Measurements from ENCODE around the gene IRGM.
"Not testable (repeated sequence)": the region's sequence is repeated elsewhere in the genome, so short reads cannot be mapped to it uniquely, and the experiment has no call there.

Gene IRGM

GRCh38 chr5:150846308-150846653 is at the start of gene IRGM:
TSS of gene IRGM (plus strand) at chr5:150846521. CDS start at chr5:150848124, 1,603 bp downstream.
- in situ Hi-C loops (cut with MboI; ENCODE audit: low sequenced_read_pairs, unreplicated experiment); DNase-seq (ENCODE audit: low spot score): not testable (repeated sequence)

GRCh38 chr5:150797384-150797783 is 48.9 kb upstream of the IRGM start:
- no peak for TF ChIP-seq CTCF (IDR thresholded peaks at IDR 0.05; ENCODE audit: borderline replicate concordance, control extremely low read depth, extremely low read depth, insufficient read depth, missing control alignments)
- in situ Hi-C loops (cut with MboI; ENCODE audit: low sequenced_read_pairs, unreplicated experiment): loop anchor here (25.0 kb wide), 1 partner anchor 365 kb away; the partner anchor contains the start of gene ANXA6
- DNase-seq (ENCODE audit: low spot score): no peak

- DNase-seq (ENCODE audit: low spot score): peak; percentile 55
- in situ Hi-C loops (cut with MboI; ENCODE audit: low sequenced_read_pairs, unreplicated experiment): loop anchor here (25.0 kb wide), 1 partner anchor 239 kb away; no protein-coding TSS in a partner anchor
- TF ChIP-seq CTCF (IDR thresholded peaks at IDR 0.05; ENCODE audit: borderline replicate concordance, control extremely low read depth, extremely low read depth, insufficient read depth, missing control alignments): peak; percentile 42
Measured at GRCh38 chr5:150801117-150801927, 45.0 kb upstream of the IRGM start.

GRCh38 chr5:150804388-150804787 is 41.9 kb upstream of the IRGM start:
- in situ Hi-C loops (cut with MboI; ENCODE audit: low sequenced_read_pairs, unreplicated experiment): loop anchor here (25.0 kb wide), 1 partner anchor 242 kb away; no protein-coding TSS in a partner anchor

GRCh38 chr5:150809363-150809762 is 37.0 kb upstream of the IRGM start:
- in situ Hi-C loops (cut with MboI; ENCODE audit: low sequenced_read_pairs, unreplicated experiment): loop anchor here (25.0 kb wide), 1 partner anchor 247 kb away; no protein-coding TSS in a partner anchor
- TF ChIP-seq CTCF (IDR thresholded peaks at IDR 0.05; ENCODE audit: borderline replicate concordance, control extremely low read depth, extremely low read depth, insufficient read depth, missing control alignments): no peak
- DNase-seq (ENCODE audit: low spot score): no peak

More at GRCh38 chr5:150804388-150804787, 41.9 kb upstream of the IRGM start:
- DNase-seq (ENCODE audit: low spot score): no peak
- TF ChIP-seq CTCF (IDR thresholded peaks at IDR 0.05; ENCODE audit: borderline replicate concordance, control extremely low read depth, extremely low read depth, insufficient read depth, missing control alignments): no peak

GRCh38 chr5:150815010-150815409 is 31.3 kb upstream of the IRGM start:
- TF ChIP-seq CTCF (IDR thresholded peaks at IDR 0.05; ENCODE audit: borderline replicate concordance, control extremely low read depth, extremely low read depth, insufficient read depth, missing control alignments): no peak
- in situ Hi-C loops (cut with MboI; ENCODE audit: low sequenced_read_pairs, unreplicated experiment): loop anchor here (25.0 kb wide), 1 partner anchor 253 kb away; no protein-coding TSS in a partner anchor
- DNase-seq (ENCODE audit: low spot score): no peak

- in situ Hi-C loops (cut with MboI; ENCODE audit: low sequenced_read_pairs, unreplicated experiment): loop anchor here (25.0 kb wide), 1 partner anchor 255 kb away; no protein-coding TSS in a partner anchor
- no peak for DNase-seq (ENCODE audit: low spot score)
- no peak for TF ChIP-seq CTCF (IDR thresholded peaks at IDR 0.05; ENCODE audit: borderline replicate concordance, control extremely low read depth, extremely low read depth, insufficient read depth, missing control alignments)
Measured at GRCh38 chr5:150816946-150817345, 29.4 kb upstream of the IRGM start.
